ENCODE data around the gene IGFBP7.
"Not testable (repeated sequence)": the region's sequence is repeated elsewhere in the genome, so short reads cannot be mapped to it uniquely, and the experiment has no call there.

Gene IGFBP7

DNA sequence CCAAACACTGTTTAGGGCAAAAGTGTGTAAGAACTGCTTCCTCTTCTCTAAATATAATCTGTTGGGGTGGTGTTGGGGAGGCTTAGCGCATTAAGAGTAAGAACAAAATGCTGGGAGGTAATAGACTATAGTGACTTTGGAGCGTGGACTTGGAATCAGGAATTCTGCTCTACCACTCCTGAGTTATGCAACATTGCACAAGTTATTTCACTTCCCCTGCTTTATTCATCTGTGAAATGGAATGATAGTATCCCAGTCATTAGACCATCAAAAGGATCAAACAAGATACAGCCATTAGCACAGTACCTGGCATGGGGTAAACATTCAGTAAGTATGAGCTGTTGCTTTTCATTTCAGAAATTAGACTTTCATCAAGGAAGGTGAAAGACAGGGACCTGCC is 58.7 kb downstream of the IGFBP7 start:
- no peak for ATAC-seq
- Mint-ChIP-seq H3K27ac (no peak overlapping the region), H3K9me3 (peaks cover 6% of the 10 kb centered on the region), H3K4me1 (no peaks in the 10 kb centered on the region), H3K4me3 (no peak overlapping the region), H3K27me3 (peaks cover 42% of the 10 kb centered on the region), H3K36me3 (no peaks in the 10 kb centered on the region)

DNA sequence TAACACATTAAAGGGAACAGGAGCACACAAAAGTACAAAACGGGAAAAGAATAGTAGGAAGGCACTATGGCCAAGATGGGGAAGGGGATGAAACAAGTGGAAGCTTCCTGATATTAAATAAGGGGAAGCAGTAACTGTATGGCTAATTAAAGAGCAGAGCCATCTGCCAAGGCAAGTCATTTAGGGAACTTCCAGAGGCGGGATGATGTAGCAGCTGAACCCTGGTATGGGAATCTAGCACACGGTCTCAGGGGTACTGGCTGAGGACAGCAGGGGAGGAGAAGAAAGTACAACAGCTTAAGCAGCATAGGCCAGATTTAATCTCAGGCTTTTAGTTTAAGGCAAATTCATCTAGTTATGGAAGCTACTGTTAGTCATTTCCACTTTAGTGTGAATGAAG is 59.1 kb downstream of the IGFBP7 start:
- H3K27ac Mint-ChIP-seq: no peak overlapping the region
- H3K4me1 Mint-ChIP-seq: no peaks in the 10 kb centered on the region
- no peak for ATAC-seq
- H3K4me3 Mint-ChIP-seq: no peak overlapping the region
- H3K9me3 Mint-ChIP-seq: peaks cover 6% of the 10 kb centered on the region
- H3K27me3 Mint-ChIP-seq: peaks cover 42% of the 10 kb centered on the region
- no peaks in the 10 kb centered on the region for H3K36me3 Mint-ChIP-seq

DNA sequence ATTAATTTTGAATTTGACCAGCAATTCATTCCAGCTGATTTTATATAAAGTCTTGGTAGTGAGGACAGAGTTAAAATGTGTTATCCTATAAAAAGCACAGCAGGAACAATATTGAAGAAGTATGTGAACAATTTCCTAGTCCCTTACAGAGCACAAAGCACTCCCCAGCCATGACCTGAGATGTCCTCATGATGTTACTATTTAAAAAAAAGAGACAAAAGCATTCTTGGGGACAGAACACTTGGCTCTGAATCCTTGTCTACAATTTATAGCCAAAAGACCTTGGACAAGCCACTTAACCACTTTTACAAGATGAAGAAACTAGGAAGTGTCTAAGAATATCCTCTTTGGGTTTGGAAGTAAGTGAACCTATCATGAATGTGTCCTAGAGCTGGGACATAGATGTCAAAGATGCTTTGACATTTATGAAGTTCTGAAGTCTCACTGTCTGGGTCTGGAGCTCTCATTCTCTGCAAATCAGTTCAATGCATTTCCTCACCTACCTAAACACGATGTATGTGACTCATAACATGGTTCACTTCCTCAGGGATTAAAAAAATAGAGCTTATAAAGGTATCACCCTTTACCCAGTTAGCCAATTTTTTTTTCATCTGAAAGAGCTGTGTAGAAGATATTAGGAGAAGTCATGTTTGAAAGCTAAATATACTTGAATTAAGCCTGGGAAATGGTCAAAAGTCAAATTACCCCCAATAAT is 61.4 kb downstream of the IGFBP7 start:
- ATAC-seq: no peak
- no peaks in the 10 kb centered on the region for H3K36me3 Mint-ChIP-seq
- no peak overlapping the region for H3K4me3 Mint-ChIP-seq
- no peak overlapping the region for H3K27ac Mint-ChIP-seq
- H3K9me3 Mint-ChIP-seq: peaks cover 6% of the 10 kb centered on the region
- no peaks in the 10 kb centered on the region for H3K4me1 Mint-ChIP-seq
- peaks cover 23% of the 10 kb centered on the region for H3K27me3 Mint-ChIP-seq

DNA sequence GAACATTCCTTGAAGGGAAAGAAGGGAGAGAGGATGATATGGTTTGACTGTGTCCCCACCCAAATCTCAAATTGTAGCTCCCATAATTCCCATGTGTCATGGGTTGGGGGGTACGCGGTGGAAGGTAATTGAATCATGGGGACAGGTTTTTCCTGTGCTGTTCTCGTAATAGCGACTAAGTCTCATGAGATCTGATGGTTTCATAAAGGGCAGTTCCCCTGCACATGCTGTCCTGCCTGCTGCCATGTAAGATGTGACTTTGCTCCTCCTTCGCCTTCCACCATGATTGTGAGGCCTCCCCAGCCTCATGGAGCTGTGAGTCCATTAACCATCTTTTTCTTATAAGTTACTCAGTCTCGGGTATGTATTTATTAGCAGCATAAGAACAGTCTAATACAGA is 63.1 kb downstream of the IGFBP7 start:
- not testable (repeated sequence) for H3K4me3 Mint-ChIP-seq, H3K9me3 Mint-ChIP-seq, H3K4me1 Mint-ChIP-seq, ATAC-seq, H3K27ac Mint-ChIP-seq, H3K36me3 Mint-ChIP-seq
- H3K27me3 Mint-ChIP-seq: peaks cover 19% of the 10 kb centered on the region

DNA sequence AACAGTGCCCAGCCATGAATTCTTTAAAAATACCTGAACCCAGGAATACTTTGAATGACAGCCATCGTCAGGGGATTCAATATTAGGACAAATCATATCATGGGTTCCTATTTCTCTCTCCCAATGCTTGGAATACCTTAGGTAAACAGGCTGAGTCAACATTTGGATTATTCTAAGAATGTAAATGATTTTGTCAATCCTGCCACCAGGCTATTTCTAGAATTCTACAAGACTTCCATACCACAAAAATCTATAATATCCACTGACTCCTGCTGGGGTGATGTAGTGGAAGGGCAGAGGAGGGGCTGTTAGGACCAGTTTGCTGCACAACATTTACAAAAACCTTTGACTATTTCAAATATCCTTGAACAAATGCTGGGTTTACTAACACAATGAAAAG is 65.2 kb downstream of the IGFBP7 start:
- no peak for ATAC-seq

DNA sequence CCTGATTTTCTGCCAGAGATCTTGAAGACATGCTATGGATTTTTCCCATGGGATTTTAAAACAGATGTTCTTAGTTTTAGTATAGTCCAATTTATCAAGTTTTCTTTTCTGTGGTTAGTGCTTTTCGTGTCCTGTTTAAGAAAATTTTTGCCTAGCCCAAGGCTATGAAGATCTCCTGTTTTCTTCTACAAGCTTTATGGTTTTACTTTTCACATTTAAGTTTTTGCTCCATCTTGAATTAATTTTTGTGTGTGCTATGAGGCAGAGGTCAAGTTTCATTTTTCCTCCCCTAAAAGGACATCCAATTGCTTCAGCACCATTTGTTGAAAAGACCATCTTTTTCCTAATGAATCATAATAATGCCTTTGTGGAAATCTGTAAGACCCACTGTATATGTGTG is 65.9 kb downstream of the IGFBP7 start:
- no peak overlapping the region for H3K27ac Mint-ChIP-seq
- ATAC-seq: no peak
- no peaks in the 10 kb centered on the region for H3K36me3 Mint-ChIP-seq
- H3K27me3 Mint-ChIP-seq: peaks cover 22% of the 10 kb centered on the region
- H3K4me1 Mint-ChIP-seq: no peaks in the 10 kb centered on the region
- no peak overlapping the region for H3K4me3 Mint-ChIP-seq
- peaks cover 6% of the 10 kb centered on the region for H3K9me3 Mint-ChIP-seq

More for the DNA sequence above, 65.2 kb downstream of the IGFBP7 start:
- no peak overlapping the region for H3K27ac Mint-ChIP-seq
- H3K9me3 Mint-ChIP-seq: peaks cover 6% of the 10 kb centered on the region
- no peaks in the 10 kb centered on the region for H3K4me1 Mint-ChIP-seq
- no peak overlapping the region for H3K4me3 Mint-ChIP-seq
- no peaks in the 10 kb centered on the region for H3K36me3 Mint-ChIP-seq
- peaks cover 14% of the 10 kb centered on the region for H3K27me3 Mint-ChIP-seq

DNA sequence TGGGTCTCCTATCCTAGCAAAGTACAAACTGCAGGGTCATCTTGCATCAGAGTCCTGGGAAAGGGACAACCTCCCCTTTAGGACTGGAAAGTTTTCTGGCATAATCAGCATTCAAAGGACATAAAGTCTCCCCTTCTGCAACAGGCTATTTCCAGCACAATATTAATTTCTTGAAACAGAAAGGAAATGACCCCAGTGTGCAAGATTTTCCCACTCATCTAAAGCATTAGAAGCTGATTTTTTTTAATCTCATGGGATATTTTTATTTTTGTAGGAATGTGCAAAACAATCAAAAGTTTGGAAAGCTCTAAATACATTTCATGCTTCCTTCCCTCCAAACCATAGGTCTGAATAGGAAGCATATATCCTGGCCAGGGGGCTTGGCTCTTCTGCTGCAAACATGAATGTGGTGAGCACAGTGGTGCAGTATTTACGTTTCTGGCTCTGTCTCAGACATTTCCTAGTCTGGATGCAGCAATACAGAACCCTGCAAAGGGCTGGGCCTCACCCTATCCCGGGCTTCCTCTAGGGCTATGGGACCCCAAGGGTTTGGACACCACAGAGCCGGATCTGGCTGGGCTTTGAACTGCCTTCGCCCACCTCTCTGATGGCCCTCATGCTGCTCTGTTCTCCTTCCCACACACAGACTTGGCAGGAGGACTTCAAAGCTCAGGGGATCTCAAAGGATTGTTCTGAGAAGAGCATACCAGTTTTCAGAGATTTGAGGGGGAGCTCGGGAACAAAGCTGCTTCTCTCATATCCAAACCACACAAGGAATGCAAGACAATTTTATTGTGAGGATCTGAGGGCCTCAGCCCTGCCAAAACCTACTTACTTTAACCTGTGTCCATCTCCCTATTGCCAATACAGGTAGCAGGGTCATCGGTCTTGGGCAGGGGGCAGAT is 66.6 kb downstream of the IGFBP7 start:
- Mint-ChIP-seq H3K27ac (no peak overlapping the region), H3K4me1 (no peaks in the 10 kb centered on the region), H3K9me3 (peaks cover 6% of the 10 kb centered on the region), H3K27me3 (peaks cover 28% of the 10 kb centered on the region), H3K4me3 (no peak overlapping the region), H3K36me3 (no peaks in the 10 kb centered on the region)
- ATAC-seq: no peak

DNA sequence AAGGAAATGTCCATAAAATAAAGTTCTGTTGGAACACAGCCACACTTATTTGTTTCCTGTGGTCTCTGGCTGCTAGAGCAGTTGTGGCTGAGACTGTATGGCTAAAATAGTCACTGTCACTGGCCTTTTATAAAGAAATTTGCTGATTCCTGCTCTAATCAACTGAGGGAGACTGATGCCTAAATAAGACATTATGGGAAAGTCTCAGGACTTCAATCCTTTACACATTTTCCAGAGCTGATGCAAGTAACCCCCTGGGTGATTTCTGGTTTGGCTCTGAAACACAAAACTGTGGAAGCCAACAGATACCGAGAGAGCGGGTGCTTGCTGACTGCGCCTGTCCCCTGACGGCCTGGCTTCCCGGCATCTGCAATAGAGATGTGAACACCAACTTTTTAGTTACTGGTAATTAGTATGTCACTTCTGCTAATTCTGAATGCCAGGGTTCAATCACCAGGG is 67.4 kb downstream of the IGFBP7 start:
- ATAC-seq: no peak
- H3K27me3 Mint-ChIP-seq: peaks cover 36% of the 10 kb centered on the region
- no peak overlapping the region for H3K27ac Mint-ChIP-seq
- no peaks in the 10 kb centered on the region for H3K36me3 Mint-ChIP-seq
- peaks cover 4% of the 10 kb centered on the region for H3K4me1 Mint-ChIP-seq
- H3K4me3 Mint-ChIP-seq: no peak overlapping the region
- H3K9me3 Mint-ChIP-seq: peaks cover 6% of the 10 kb centered on the region

DNA sequence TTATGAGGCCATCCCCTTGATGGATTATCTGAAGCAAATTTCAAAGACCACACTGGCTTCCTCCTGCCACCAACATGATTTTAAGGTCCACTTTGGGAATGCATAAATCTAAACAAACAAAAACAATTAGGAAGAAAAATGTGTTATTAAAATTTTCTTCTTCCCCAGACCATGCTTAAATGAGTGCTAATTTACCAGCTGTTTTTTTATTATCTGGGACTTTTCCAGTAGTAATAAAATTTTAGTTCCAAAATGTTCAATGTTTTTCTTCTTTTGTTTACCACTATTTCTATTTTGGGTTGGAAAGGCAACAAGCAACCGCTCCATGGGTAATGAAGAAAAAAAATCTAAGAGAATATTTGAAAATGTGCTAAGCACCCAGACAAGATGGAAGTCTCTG is 69.2 kb downstream of the IGFBP7 start:
- no peaks in the 10 kb centered on the region for H3K36me3 Mint-ChIP-seq
- no peaks in the 10 kb centered on the region for H3K9me3 Mint-ChIP-seq
- no peak overlapping the region for H3K4me3 Mint-ChIP-seq
- peaks cover 25% of the 10 kb centered on the region for H3K27me3 Mint-ChIP-seq
- H3K4me1 Mint-ChIP-seq: peaks cover 4% of the 10 kb centered on the region
- ATAC-seq: no peak
- no peak overlapping the region for H3K27ac Mint-ChIP-seq

DNA sequence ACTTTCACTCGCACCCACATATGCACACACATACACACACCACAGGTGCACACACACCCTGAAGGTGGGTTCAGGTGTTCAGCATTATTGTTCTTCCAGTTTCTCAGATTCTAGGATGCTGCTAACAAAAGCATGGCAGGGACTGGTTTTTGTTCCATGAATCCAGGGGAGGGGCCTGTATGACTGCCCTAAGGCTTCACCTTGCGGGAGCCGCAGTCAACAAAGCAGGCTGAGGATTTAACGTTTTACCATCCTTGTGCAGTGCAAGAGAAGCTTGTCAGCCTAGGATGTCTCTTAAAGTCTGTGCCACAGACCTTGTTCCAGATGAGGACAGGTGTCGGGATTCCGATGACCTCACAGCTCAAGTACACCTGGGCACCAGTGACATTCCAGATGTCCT is 69.7 kb downstream of the IGFBP7 start:
- H3K27me3 Mint-ChIP-seq: peaks cover 25% of the 10 kb centered on the region
- no peaks in the 10 kb centered on the region for H3K9me3 Mint-ChIP-seq
- no peak for ATAC-seq
- H3K4me3 Mint-ChIP-seq: no peak overlapping the region
- peaks cover 4% of the 10 kb centered on the region for H3K4me1 Mint-ChIP-seq
- H3K36me3 Mint-ChIP-seq: no peaks in the 10 kb centered on the region
- no peak overlapping the region for H3K27ac Mint-ChIP-seq

DNA sequence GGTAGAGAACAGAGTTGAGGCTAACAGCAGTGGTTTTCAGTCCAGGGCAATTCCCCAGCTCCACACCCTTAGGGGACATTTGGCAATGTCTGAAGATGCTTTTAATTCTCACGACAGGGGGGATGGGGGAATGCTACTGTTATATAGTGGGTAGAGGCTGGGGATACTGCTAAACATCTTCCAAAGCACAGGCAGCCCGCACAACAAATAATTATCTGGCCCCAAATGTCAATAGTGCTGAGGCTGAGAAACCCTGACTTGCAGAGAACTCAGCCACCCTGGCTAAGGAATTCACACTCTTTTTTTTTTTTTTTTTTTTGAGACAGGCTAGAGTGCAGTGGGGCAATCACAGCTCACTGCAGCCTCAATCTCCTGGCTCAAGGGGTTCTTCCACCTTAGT is 70.8 kb downstream of the IGFBP7 start:
- ATAC-seq: no peak
- Mint-ChIP-seq H3K27me3 (peaks cover 25% of the 10 kb centered on the region), H3K27ac (no peak overlapping the region), H3K36me3 (no peaks in the 10 kb centered on the region), H3K9me3 (no peaks in the 10 kb centered on the region), H3K4me3 (no peak overlapping the region), H3K4me1 (peaks cover 4% of the 10 kb centered on the region)

DNA sequence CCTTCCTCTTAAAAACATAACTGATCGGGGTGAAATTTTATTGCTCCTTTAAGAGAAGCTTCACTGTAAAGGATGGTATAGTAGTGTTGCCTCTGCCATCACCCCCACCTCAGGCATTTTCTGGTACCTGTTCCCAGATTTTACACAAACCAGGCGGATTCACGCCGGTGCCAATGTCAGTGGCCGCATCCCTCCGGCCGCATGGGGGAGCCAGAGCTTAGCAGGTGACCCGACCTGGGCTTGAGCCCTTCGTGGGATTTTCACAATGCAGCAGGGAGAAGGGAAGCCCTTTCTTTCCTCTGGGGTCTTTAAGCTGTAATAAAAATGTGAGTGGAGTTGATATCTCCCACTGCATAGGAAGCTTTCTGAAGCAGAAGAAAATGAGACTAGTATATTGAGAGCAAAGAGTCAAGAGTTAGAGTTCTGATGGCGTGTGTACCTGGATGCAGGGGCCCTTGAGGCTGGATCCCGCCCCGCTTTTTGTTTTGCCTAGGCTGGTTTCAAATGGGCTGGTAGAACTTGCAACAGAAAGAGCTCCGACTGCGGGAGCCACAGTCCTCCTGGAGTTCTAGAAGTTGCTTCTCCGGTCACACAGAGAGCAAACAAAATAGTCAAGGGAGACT is 72.1 kb downstream of the IGFBP7 start:
- Mint-ChIP-seq H3K4me3 (no peak overlapping the region), H3K36me3 (no peaks in the 10 kb centered on the region), H3K9me3 (no peaks in the 10 kb centered on the region), H3K4me1 (peaks cover 4% of the 10 kb centered on the region), H3K27ac (no peak overlapping the region), H3K27me3 (peaks cover 25% of the 10 kb centered on the region)
- ATAC-seq: no peak

DNA sequence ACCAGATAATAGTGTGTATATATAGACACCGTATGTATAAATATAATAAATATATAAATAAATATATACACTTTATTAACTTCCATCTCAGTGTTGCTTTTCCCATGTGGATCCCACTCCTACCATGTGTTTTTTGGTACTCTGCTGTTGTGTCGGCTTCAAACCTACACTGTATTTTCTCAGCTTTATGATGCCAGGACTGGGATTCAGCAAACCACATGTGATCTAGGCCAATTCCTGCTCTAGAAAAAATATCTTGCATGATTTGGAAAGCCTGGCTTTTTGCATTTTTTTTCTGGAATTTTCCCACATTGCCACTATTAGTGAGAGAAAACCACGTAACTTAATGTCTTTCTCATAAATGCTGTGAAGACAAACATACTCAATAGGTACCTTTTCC is 75.7 kb downstream of the IGFBP7 start:
- no peak for ATAC-seq
- Mint-ChIP-seq H3K9me3 (no peaks in the 10 kb centered on the region), H3K4me1 (peaks cover 4% of the 10 kb centered on the region), H3K27ac (no peak overlapping the region), H3K36me3 (peaks cover 20% of the 10 kb centered on the region), H3K4me3 (no peak overlapping the region), H3K27me3 (peaks cover 19% of the 10 kb centered on the region)

DNA sequence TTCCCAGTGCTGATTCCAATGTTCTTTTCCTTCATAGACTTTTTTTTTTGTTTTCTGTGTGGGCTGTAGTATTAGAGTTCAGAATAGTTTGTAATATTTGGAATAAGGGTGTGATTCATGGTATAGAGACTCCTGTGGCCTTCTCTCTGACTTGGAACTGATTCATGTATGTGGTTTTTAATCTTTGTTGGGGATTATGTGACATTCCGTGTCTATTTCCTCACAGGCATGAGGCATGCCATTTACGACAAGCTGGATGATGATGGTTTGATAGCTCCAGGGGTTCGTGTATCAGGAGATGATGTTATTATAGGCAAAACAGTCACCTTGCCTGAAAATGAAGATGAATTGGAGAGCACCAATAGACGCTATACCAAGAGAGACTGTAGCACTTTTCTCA is 87.1 kb downstream of the IGFBP7 start:
- H3K27ac Mint-ChIP-seq: no peak overlapping the region
- H3K4me3 Mint-ChIP-seq: no peak overlapping the region
- H3K27me3 Mint-ChIP-seq: no peaks in the 10 kb centered on the region

DNA sequence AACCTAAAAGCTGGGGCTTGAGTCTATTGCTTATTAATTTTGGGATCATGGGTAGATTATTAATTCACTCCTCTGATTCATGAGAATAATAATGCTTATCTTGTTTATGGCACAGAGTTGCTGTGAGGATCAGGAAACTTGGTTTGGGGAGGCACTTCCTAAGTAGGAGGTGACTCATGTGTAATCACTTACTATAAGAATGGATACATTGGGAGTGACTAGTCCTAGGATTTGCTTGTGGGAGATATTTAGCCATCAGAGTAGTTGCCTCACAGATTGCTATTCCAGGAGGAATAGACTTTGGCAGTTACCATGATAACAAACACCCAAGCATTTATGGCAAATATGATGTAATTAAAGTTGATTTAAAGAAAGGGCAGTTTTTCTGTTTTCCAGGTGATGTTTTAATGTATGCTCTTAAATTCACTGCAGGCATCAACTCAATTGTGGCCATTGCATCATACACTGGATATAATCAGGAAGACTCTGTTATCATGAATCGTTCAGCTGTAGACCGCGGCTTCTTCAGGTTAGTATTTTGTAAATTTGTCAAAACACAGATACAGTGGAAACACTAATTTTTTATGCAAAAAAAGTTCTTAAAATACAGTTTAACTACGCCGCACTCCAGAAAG is 89.6 kb downstream of the IGFBP7 start:
- no peak for ATAC-seq
- Mint-ChIP-seq H3K9me3 (no peaks in the 10 kb centered on the region), H3K4me3 (no peak overlapping the region), H3K36me3 (peaks cover 88% of the 10 kb centered on the region), H3K27ac (no peak overlapping the region), H3K4me1 (peaks cover 6% of the 10 kb centered on the region), H3K27me3 (no peaks in the 10 kb centered on the region)

More for the DNA sequence above, 87.1 kb downstream of the IGFBP7 start:
- H3K9me3 Mint-ChIP-seq: no peaks in the 10 kb centered on the region
- peaks cover 5% of the 10 kb centered on the region for H3K4me1 Mint-ChIP-seq
- peaks cover 90% of the 10 kb centered on the region for H3K36me3 Mint-ChIP-seq
- ATAC-seq: no peak

Data from stimulated activated memory B cell treated with anti-CD40 and anti-IgM and Interleukin-4, amounts not matched to agents 10 μg/mL and 1 μg/mL and 100 μg/mL, for 72 hours (primary cell).